Left ventricle myocardium inferior (tissue), 1 donor: ENCODE results near the gene ZNF800. TPM values are rescaled to one million over a fixed set of nuclear protein-coding genes. Genes with fewer than 3 reads are reported as not detected.
A peak's percentile ranks its signal among the peaks of the same experiment; 100 is the strongest.
"Not testable (repeated sequence)": the region's sequence is repeated elsewhere in the genome, so short reads cannot be mapped to it uniquely, and the experiment has no call there.

Experiments used
- DNase-seq: peaks from one replicate; pipeline ENCODE4 v3.0.0-alpha.2; 2020
- H3K27ac ChIP-seq: fragments of 200-600 bp; replicated peaks from 2 replicates; pipeline ENCODE4 v1.8.0; 2021
- H3K27me3 ChIP-seq: fragments of 200-600 bp; 2 replicates; pipeline ENCODE4 v1.8.0; 2021; ENCODE audit warnings: low read depth
- H3K36me3 ChIP-seq: fragments of 200-600 bp; 2 replicates; pipeline ENCODE4 v1.8.0; 2021
- H3K4me1 ChIP-seq: fragments of 200-600 bp; 2 replicates; pipeline ENCODE4 v1.8.0; 2021
- H3K4me3 ChIP-seq: fragments of 200-600 bp; 2 replicates; pipeline ENCODE4 v1.8.0; 2021; ENCODE audit warnings: mild to moderate bottlenecking, moderate library complexity
- H3K9me3 ChIP-seq: fragments of 200-600 bp; replicated peaks from 2 replicates; pipeline ENCODE4 v1.8.0; 2021
- CTCF ChIP-seq: fragments of 200-600 bp; IDR thresholded peaks from 2 replicates; pipeline ENCODE4 v1.8.0; 2021; ENCODE audit warnings: antibody characterized with exemption, mild to moderate bottlenecking, borderline replicate concordance
- intact Hi-C: fragments of 100-400 bp; cut with micrococcal nuclease; formaldehyde crosslinking; loops from one replicate; pipeline ENCODE4 v1.11.0; 2022
- long read RNA-seq: library from polyadenylated mRNA; unstranded; transcript quantifications from one replicate; pipeline ENCODE4 v2.0.0, GENCODE V29; 2021
- total RNA-seq: library from RNA; stranded (reverse); fragmentation: NEBNext Ultra II Directional; extraction: Animal tissue kit (Norgen Biotek cat#: 25700); gene quantifications from one replicate; pipeline ENCODE4 v1.2.1, GENCODE V29; 2021
- donor health status: DM: no; HTN: yes; CAD: no; lungs with severe emphysema.

ZNF800 gene
- 17.3 TPM for total RNA-seq
- long read RNA-seq, full-length matches to known transcripts: 2 of 7 reads
- long read RNA-seq, partial matches to known transcripts: 4 of 7 reads
- long read RNA-seq, other reads (novel, unspliced or antisense): 1 of 7 reads

- peak within 1 kb of the TSS; percentile 100 for H3K4me3 ChIP-seq
- no peaks in the 10 kb centered on the region for H3K9me3 ChIP-seq
- peak within 1 kb of the TSS; percentile 98 for H3K27ac ChIP-seq
- H3K4me1 ChIP-seq: peaks cover 56% of the 10 kb centered on the region
- no peaks in the 10 kb centered on the region for H3K27me3 ChIP-seq
- intact Hi-C loops: no loop called here
- peak; percentile 6 for TF ChIP-seq CTCF
- H3K36me3 ChIP-seq: peaks cover 13% of the 10 kb centered on the region
- peak; percentile 89 for DNase-seq
Observed at GRCh38 chr7:127392566-127393367, at the start of gene ZNF800. Gene ZNF800, minus strand, starts transcription at chr7:127392708. Its CDS starts 1,151 bp downstream, at chr7:127391557.

DNA sequence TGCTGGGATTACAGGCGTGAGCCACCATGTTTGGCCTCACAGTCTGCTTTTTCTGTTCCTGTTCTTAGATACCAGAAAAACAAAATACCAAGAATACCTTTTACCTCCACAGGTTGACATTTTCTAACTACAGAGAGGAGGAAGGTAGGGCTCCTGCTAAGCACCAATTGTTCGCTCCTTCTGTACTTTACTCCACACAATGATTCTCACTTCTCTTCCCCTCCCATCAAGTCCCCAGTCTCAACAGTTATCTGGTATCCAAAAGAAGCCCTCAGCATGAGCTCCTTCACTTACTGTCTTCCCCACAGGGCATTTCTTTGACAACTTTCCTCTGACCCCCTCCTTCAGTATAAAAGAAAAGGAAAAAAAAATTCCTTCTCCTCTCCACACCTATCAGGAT, 47.7 kb upstream of the ZNF800 start:
- Histone ChIP-seq H3K9me3 (peaks cover 6% of the 10 kb centered on the region), H3K27me3 (peaks cover 16% of the 10 kb centered on the region), H3K4me3 (no peak overlapping the region), H3K4me1 (no peaks in the 10 kb centered on the region), H3K36me3 (no peaks in the 10 kb centered on the region), H3K27ac (no peak overlapping the region)
- intact Hi-C loops: no loop called here
- TF ChIP-seq CTCF: no peak
- no peak for DNase-seq

GRCh38 chr7:127438836-127439235, 46.3 kb upstream of the ZNF800 start:
- Histone ChIP-seq H3K27me3 (peaks cover 16% of the 10 kb centered on the region), H3K9me3 (no peaks in the 10 kb centered on the region), H3K4me1 (no peaks in the 10 kb centered on the region), H3K36me3 (no peaks in the 10 kb centered on the region), H3K4me3 (no peak overlapping the region), H3K27ac (no peak overlapping the region)
- intact Hi-C loops: no loop called here
- TF ChIP-seq CTCF: no peak
- DNase-seq: no peak

GRCh38 chr7:127437837-127438236, 45.3 kb upstream of the ZNF800 start:
- intact Hi-C loops: no loop called here
- Histone ChIP-seq H3K9me3 (no peaks in the 10 kb centered on the region), H3K36me3 (no peaks in the 10 kb centered on the region), H3K27ac (no peak overlapping the region), H3K4me1 (no peaks in the 10 kb centered on the region), H3K27me3 (peaks cover 16% of the 10 kb centered on the region), H3K4me3 (no peak overlapping the region)
- DNase-seq: no peak
- TF ChIP-seq CTCF: no peak

GRCh38 chr7:127437241-127437640, 44.7 kb upstream of the ZNF800 start:
- Histone ChIP-seq H3K27me3 (peaks cover 16% of the 10 kb centered on the region), H3K27ac (no peak overlapping the region), H3K4me3 (no peak overlapping the region), H3K9me3 (no peaks in the 10 kb centered on the region), H3K36me3 (no peaks in the 10 kb centered on the region), H3K4me1 (no peaks in the 10 kb centered on the region)
- no peak for DNase-seq
- intact Hi-C loops: no loop called here
- no peak for TF ChIP-seq CTCF

- DNase-seq, H3K36me3 ChIP-seq, H3K4me1 ChIP-seq, H3K27ac ChIP-seq, H3K9me3 ChIP-seq, intact Hi-C loops, H3K4me3 ChIP-seq: not testable (repeated sequence)
- H3K27me3 ChIP-seq: peaks cover 23% of the 10 kb centered on the region
Observed at GRCh38 chr7:127429281-127429680, 36.8 kb upstream of the ZNF800 start.
